HCEC 1CT (cell line): ENCODE results near the gene SND1.
"Not testable (repeated sequence)": the region's sequence is repeated elsewhere in the genome, so short reads cannot be mapped to it uniquely, and the experiment has no call there.

Experiments
- DNase-seq: peaks from one replicate; pipeline ENCODE4 v3.0.0-alpha.2; 2017

SND1 gene

GRCh38 chr7:128108641-128109423 lies 456.8 kb downstream of the SND1 start:
- no peak for DNase-seq

GRCh38 chr7:128109424-128109969 lies 457.5 kb downstream of the SND1 start:
- DNase-seq: not testable (repeated sequence)

GRCh38 chr7:128110641-128111364 lies 458.8 kb downstream of the SND1 start:
- no peak for DNase-seq

- DNase-seq: no peak
Measured at GRCh38 chr7:128112018-128112780, 460.2 kb downstream of the SND1 start.

- no peak for DNase-seq
Measured at GRCh38 chr7:128112781-128113221, 460.8 kb downstream of the SND1 start.

GRCh38 chr7:128113839-128114238 lies 461.8 kb downstream of the SND1 start:
- DNase-seq: no peak

- no peak for DNase-seq
Measured at GRCh38 chr7:128114806-128115205, 462.8 kb downstream of the SND1 start.

- no peak for DNase-seq
Measured at GRCh38 chr7:128115336-128115820, 463.4 kb downstream of the SND1 start.

- no peak for DNase-seq
Measured at GRCh38 chr7:128115821-128116723, 464.1 kb downstream of the SND1 start.

- no peak for DNase-seq
Measured at GRCh38 chr7:128116740-128117139, 464.7 kb downstream of the SND1 start.

- DNase-seq: no peak
Measured at GRCh38 chr7:128117691-128118090, 465.7 kb downstream of the SND1 start.

- DNase-seq: no peak
Measured at GRCh38 chr7:128119036-128119435, 467.0 kb downstream of the SND1 start.

GRCh38 chr7:128120116-128120515 lies 468.1 kb downstream of the SND1 start:
- DNase-seq: no peak

- DNase-seq: no peak
Measured at GRCh38 chr7:128120976-128121490, 469.0 kb downstream of the SND1 start.

- no peak for DNase-seq
Measured at GRCh38 chr7:128121711-128122530, 469.9 kb downstream of the SND1 start.

- no peak for DNase-seq
Measured at GRCh38 chr7:128122576-128123290, 470.7 kb downstream of the SND1 start.

- no peak for DNase-seq
Measured at GRCh38 chr7:128123291-128124037, 471.5 kb downstream of the SND1 start.

- DNase-seq: no peak
Measured at GRCh38 chr7:128124786-128125185, 472.8 kb downstream of the SND1 start.

GRCh38 chr7:128125816-128126215 lies 473.8 kb downstream of the SND1 start:
- no peak for DNase-seq
